AG08396 (cell line): ENCODE results near the gene RBM33.
A peak's percentile ranks its signal among the peaks of the same experiment; 100 is the strongest.
"Not testable (repeated sequence)": the region's sequence is repeated elsewhere in the genome, so short reads cannot be mapped to it uniquely, and the experiment has no call there.

Source experiments
- DNase-seq: peaks from one replicate; pipeline ENCODE4 v3.0.0; 2012; ENCODE audit warnings: low spot score, mixed read lengths

Gene RBM33

DNA sequence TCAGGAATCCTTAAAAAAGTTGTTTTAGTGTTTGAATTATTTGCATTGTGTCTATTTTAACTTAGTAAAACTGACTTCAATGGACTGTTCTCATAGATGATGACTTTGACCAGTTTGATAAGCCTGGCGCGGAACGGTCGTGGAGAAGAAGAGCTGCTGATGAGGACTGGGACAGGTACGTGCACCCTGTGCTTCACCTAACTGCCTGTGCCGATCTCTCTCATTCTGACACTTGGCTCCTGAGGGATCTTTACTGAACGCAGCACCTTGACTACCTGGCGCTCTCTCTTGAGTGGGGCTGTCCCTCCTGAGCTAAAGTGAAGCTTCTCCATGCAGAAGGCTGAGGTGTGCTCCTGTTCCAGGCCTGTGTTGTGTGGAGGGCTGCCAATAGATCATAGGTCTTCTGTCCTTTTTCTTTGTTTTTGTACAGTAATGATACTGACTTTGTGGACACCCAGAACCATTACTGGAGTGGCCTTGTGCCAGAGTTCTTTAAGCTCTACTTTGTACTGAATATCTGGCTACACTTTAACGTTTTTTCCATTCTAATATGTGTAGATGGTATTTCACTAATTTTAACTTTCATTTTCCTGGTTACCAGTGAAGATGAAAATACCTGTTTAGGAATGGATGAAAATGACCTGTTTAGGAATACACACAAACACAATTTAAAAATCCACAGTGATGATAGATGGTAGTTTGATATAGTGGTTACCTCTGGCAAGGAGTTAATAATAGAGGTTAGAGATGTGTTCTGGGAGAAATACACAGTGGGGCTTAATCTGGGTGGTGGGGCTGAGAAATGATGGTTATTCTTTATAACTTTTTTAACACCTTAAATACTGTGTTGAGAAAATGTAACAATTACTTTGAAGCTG is 20.9 kb downstream of the RBM33 start:
- no peak for DNase-seq

DNA sequence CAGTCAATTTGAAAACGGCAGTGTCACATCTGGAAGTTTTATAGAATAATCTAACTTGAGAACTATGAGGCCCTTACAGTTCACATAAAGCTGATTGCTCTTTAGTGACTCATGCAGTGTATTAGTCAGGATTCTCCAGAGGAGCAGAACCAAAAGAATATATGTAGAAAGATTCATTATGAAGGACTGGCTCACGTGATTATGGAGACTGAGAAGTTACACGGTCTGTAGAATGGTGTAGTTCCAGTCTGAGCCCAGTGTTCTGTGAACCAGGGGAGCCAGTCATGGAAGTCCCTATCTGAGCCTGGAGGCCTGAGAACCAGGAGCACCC is 21.5 kb downstream of the RBM33 start:
- peak; percentile 37 for DNase-seq

DNA sequence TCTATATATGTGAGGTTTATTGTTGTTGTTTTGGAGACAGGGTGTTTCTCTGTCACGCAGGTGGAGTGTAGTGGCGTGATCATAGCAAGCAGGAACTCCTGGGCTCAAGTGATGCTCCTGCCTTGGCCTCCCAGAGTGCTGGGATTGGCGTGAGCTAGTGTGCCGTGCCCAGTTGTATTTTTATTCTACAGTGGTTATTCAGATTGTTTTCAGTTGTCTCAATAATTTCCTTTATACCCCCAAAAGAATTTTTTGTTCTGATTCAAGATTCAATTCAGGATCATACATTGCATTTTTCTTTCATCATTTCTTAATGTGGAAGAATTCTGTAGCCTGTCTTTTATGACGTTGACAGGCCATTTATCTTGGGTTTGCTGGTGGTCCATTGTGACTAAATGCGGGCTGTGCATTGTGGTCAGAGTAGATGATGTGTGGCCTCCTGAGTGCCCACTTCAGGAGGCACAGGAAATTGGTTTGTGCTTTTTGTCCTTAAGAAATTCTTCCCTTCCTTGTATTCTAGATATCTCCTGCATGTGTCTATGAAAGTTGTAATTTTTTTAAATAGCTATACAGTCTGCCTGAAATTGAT is 22.9 kb downstream of the RBM33 start:
- no peak for DNase-seq

DNA sequence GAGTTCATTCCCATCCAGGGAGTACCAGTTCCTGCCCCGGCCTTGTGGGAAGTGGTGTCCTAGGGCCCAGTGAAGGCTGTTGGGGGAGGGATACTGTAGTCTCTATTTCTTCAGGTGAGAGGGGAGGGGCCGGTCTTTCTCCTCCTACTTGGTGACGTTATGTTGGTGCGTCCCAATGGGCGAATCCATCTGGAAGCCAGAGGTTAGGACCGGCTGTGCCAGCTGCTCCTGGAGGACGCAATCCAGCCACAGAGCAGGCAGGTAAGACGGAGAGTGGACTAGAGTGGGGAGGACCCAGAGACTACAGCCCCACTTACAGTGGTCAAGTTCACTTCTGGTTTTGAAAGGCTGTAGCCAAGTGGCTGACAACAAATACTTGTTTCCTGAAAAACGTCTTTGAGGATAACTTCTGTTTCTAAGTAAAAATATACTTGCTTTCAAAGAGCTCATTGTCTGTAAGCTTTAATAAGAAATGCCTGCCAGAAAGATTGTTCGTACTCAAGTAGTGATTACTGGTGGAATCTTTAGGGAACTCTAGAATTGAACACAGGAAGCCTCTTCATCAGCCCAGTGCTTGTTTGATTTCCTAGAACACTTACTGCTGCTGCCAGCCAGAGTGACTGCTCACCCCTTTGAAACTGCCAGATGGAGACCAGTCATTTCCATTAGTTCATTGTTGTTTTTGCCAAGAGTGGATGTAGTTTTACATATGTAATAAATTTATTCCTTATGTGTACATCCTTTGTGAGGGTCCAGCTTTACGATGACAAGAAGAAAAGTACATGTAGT is 25.4 kb downstream of the RBM33 start:
- DNase-seq = no peak

DNA sequence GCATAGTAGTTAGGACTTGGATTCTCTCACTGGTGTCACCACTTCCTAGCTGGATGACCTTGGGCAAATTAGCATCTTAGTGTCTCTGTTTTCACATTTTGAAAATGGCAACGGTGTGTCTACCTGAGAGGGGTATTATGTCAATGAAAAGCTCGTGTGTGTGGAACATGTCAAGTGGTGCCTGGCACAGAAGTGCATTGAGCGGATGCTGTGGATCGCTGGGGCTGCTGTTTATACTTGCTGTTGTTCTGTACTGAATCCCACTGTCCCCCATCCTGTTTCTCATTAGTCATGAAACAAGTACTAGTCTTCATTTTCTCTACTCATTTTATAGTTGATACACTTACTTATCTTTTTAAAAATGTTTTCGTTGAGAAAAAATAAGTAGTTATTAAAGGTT is 26.1 kb downstream of the RBM33 start:
- DNase-seq = no peak

DNA sequence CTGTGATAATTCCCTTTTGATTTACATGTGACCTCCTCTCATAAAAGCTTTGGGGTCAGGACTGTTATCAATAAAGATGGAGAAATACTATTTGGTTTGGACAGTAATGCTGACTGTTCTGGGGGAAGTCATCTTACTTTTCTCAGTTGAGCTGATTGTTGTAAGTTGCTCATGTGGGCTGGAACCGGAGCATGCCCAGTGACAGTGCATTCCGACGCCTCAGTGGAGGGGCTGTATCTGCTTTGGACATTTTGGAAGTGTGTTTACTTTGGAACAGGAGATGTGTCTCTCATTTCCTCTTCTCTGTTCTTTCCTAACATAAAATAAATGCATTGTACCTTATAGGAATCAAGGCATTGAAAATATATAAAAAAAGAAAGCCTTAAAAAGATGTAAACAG is 30.1 kb downstream of the RBM33 start:
- DNase-seq = no peak

DNA sequence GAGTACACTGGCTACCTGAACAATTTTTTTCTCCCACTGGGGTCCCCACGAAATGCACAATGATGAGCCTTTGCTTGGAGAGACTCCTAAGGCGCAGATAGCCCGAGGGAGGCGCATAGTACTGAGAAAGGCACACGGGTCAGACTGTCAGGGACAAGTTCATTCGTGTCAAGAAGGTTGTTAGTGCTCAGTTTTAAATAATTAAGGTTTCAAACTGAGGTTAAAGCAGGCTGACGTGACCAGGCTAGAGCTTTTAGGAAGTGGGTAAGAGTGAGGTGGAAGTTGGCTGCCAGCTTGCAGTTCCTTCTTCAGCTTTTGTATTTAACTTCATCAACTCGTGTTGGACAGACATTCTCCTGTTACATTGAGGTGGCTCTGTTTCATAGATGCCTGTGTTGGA is 31.6 kb downstream of the RBM33 start:
- no peak for DNase-seq

DNA sequence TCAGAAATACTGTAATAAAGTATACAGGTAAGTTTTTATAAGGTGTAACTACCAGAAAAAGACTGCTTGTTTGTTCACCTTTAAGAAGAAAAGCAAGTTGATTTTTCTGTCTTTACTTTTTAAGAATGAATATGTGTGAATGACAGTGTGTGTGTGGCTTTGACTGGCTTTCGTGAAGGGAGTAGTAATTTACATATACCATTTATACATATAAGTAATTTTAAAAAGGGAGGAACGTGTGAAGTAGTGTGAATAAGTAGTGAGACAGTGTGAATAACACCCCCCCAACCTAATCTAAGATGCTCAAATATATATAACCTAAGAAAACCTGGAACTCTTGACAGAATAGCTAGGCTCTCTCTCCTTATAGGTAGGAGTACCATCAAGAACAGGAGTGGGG is 33.2 kb downstream of the RBM33 start:
- no peak for DNase-seq

DNA sequence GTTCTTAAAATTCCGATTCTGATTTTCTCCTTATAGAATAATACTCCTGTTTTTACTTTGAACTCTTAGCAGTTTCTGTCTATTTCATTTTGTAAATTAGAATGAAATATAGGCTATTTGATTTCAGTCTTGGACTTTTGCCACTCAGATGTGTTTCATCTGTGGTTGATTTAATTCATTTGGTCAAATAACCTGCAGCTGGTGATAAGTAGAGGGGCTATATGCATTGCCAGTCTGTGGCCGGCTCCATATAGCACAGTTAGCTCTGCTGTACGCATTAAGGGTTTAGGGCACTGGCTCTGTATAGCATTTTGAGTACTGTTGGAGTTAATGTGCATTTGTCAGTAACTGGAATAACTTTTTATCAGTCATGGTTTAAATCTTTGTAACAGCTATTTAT is 35.7 kb downstream of the RBM33 start:
- DNase-seq = no peak

DNA sequence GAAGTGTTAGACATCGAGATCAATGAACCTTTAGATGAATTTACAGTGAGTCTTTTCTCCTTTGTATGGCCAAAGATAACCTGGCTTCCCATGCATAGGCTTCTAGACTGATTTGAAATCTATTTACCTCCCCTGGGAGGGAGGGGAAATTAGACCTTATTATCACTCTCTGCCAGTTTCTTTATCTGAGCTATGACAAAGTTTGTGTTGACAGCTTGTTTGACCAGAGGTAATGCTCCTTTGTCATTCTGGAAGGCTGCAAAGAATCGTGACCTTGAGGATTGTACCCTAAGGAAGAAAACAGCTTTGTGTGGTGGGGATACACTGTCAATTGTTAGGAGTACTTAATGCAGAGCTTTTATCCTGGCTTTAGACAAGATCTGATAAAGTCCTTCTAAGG is 36.4 kb downstream of the RBM33 start:
- no peak for DNase-seq

DNA sequence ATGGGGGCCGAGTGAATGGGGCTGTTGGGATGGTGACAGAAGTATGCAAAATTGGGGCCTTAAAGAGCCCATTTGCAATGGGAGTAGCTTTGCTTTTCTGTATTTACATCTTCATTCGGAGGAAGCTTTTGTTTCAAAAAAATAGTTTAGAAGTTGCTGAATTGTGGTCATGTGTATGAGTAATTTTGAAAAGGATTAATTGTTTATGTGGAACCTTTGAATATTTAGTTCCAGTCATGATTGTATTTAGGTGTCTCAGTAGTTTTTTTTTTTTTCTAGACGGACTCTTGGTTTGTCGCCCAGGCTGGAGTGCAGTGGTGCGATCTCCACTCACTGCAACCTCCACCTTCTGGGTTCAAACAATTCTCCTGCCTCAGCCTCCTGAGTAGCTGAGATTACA is 37.2 kb downstream of the RBM33 start:
- DNase-seq = no peak

DNA sequence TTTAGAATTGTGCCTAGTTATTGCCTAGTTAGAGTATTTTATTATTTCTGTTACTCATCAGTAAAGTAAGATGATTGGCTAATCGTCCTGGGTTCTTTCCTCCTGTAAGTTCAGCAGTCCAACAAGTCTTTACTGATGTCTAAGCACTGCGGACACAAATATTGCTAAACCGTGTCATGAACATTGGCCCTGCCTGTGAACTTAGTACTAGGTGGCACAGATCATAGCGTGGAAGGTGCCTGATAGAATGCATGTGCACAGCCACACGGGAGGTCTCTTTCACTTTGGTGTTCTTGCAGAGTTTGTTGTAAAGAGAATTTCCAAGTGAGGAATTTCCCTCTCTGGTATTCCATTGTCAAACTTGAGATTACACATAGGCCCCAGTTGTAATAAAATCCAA is 38.0 kb downstream of the RBM33 start:
- no peak for DNase-seq

DNA sequence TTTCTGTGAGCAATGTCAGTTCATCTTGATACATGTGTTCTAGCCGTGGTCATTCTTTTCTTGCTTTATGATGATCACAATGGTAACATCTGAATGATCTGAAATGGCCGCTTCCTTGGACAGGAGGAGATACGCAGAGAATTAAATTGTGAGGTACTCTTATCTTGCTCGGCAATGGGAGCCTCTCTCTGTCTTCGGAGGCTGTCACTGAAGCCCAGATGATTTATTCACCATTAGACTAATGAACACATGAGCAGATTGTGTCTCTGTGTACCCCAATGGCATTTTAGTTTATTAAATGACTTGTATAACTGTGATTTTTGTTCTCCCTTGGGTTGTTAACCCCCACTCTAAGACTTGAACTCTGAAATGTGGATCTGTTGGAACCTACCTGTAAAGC is 38.6 kb downstream of the RBM33 start:
- no peak for DNase-seq

DNA sequence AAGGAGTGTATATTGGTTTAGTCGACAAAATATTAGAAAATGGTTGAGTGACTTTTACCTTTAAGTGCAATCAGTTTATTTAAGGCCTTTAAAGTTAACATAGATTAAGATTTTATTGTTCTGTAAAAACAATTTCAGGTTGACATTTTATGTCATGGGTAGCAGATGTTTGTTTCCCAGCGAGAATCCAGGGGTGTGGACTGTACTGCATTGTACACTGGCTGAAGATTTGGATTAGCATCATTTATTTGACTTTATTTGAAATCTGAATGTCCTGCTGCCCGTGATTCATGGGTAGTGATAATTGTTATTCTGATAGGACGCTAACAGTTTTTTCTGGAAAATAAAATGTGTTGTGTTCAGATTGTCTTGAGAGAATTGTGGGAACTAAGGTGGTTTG is 39.3 kb downstream of the RBM33 start:
- DNase-seq = no peak

DNA sequence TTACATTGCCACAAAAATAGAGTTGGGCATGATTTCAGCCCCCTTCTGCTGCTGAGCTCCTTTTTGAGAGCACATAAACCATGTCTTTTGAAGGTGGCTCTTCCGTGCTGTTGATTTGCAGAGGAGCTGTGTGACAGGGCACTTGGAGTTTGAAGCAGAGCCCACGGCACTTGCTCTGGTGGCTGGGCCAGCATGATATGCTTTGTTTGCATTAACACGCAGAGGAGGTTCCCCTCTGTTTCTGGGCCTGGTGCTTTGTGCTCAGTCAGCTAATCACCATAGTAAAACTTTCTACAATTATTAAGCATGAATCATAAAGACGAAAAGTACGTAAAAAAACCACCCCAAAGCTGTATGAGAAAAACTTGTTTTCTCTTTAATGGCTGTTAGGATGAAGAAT is 40.1 kb downstream of the RBM33 start:
- no peak for DNase-seq

DNA sequence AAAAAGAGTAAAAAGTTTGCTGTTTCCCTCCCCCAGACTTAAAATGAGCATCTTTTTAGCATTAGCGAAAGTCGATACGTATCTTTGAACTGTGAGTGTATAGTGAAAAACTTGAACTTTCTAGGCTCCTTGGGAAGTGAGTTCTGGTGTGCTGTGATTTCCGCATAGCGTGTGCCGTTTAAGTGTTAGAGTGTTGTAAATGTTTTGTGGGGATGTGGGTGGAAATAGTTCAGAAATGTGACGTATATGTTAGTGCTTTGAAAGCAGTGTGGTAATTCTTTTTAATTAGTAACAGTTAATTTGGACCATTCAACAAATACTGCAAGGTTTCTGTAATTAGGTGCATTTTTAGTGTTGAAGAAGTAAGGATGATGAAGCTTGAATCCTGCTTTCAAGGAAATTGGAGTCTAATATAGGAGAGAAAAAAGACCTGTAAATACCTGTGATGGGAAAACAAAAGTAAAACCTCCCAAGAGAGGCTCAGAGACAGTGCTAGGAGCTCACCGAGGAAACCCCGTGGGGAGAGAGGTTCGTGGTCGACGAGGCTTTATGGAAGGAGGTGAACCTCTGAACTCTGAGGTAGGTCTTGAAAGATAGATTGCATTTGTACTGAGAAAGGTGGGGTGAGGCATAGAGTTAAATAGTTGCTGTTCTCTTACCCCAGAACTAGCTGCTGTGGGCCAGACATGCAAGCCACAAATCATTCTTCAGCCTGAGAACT is 40.8 kb downstream of the RBM33 start:
- no peak for DNase-seq

DNA sequence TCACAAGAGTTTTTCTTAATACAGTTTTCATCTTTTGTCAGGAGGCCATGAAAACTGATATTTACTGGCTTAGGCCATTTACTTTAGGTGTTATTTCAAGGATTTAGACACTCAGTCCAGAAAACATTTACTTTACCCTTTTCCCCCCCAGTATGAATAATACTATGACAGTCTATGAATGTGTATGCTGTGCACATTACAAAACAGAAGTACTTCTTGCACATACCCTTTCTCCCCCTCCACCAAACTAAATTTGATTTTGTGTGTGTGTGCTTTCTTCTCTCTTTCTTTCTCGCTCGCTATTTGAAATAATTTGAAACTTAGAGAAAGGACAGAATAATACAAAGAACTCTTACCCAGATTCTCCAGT is 41.3 kb downstream of the RBM33 start:
- no peak for DNase-seq

DNA sequence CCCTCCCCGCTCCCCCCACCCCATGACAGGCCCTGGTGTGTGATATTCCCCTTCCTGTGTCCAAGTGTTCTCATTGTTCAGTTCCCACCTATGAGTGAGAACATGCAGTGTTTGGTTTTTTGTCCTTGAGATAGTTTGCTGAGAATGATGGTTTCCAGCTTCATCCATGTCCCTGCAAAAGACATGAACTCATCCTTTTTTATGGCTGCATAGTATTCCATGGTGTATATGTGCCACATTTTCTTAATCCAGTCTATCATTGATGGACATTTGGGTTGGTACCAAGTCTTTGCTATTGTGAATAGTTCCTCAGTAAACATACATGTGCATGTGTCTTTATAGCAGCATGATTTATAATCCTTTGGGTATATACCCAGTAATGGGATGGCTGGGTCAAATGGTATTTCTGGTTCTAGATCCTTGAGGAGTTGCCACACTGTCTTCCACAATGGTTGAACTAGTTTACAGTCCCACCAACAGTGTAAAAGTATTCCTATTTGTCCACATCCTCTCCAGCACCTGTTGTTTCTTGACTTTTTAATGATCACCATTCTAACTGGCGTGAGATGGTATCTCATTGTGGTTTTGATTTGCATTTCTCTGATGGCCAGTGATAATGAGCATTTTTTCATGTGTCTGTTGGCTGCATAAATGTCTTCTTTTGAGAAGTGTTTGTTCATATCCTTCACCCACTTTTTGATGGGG is 42.3 kb downstream of the RBM33 start:
- DNase-seq = not testable (repeated sequence)

DNA sequence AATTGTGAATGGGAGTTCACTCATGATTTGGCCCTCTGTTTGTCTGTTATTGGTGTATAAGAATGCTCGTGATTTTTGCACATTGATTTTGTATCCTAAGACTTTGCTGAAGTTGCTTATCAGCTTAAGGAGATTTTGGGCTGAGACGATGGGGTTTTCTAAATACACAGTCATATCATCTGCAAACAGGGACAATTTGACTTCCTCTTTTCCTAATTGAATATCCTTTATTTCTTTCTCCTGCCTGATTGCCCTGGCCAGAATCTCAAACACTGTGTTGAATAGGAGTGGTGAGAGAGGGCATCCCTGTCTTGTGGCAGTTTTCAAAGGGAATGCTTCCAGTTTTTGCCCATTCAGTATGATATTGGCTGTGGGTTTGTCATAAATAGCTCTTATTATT is 43.8 kb downstream of the RBM33 start:
- DNase-seq = not testable (repeated sequence)

DNA sequence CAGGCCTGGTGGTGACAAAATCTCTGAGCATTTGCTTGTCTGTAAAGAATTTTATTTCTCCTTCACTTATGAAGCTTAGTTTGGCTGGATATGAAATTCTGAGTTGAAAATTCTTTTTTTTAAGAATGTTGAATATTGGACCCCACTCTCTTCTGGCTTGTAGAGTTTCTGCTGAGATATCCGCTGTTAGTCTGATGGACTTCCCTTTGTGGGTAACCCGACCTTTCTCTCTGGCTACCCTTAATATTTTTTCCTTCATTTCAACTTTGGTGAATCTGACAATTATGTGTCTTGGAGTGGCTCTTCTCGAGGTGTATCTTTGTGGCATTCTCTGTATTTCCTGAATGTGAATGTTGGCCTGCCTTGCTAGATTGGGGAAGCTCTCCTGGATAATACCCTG is 46.2 kb downstream of the RBM33 start:
- not testable (repeated sequence) for DNase-seq

DNA sequence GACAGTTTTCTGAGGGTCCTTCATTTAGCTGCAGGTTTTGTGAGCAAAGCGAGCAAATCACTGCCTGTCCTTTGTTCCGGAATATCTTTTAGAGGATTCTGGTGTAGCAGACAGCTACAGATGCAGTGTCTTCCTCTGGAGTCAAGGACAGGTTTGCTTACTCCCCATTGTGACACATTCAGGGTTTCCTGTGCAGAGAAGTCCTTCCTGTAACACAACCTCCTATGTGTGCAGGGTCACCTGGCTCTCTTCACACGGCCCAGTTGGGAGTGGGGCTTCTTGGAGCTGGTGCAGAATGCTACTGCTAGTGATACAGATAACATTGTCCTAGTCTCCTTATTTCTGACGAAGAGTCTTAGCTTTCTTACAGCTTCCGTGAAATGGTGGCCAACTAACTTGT is 47.9 kb downstream of the RBM33 start:
- no peak for DNase-seq

DNA sequence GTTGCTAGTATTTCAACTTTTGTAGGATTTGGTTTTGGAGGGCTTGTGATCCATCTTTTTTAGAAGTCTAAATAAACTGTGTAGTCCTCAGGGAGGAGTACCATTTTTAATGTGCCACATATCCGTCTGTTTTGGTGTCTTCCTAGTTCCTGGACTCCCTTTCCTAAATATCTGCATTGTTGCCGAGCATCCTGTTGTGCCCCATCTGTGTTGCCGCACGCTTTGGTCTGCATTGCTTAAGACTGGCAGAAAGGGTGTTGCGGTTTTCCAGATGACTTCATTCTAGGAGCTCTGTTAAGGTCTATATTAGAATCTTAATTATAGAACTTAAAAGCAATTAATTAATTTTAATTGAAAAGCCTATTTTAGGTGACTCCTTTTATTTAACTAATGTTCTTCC is 49.4 kb downstream of the RBM33 start:
- no peak for DNase-seq
